GM18873 (cell line): ENCODE measurements around the gene TIGD3.
"Not testable (repeated sequence)": the region's sequence is repeated elsewhere in the genome, so short reads cannot be mapped to it uniquely, and the experiment has no call there.

Source experiments
- ATAC-seq: cut with Tn5 transposase; IDR thresholded peaks from one replicate; pipeline ENCODE4 v1.9.1; 2021; ENCODE audit warnings: mild to moderate bottlenecking, moderate library complexity, moderate number of reproducible peaks; ENCODE audit not compliant: unreplicated experiment, low FRiP score

The TIGD3 gene

DNA sequence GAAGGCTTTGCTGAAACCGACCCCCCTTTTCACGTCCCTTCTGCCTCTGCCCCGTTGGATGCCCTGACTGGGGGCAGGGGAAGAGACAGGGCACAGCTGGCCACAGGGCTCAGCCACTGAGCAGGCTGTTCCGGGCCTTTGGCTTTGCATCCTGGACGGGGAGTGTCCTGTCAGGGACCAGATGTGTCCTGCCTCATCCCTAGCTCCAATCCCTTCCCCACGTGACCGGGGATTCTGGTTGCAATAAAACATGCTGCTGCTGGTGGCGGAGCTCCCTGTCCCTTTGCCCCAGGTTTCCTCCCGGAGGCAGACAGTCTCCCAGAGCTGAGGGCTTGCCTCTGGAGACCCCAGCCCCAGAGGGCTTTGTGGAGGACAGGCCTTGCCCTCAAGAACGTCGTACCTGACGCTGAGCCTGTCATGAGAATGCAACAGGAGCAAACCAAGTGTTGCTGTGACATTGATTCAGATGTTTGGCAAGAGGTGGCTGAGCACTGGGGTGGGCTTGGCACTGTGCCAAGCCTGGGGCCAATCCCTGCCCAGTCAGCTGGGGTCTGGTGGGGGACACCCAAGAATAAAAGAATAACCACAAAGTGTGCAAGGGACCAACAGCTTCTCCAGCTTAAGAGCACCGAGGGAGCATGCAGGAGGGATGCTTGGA lies 32.6 kb upstream of the TIGD3 start:
- no peak for ATAC-seq

GRCh38 chr11:65323813-65324212 lies 30.7 kb upstream of the TIGD3 start:
- ATAC-seq: no peak

- ATAC-seq: no peak
These were observed 29.1 kb upstream of the TIGD3 start for GRCh38 chr11:65325435-65325834.

GRCh38 chr11:65327021-65327420 lies 27.5 kb upstream of the TIGD3 start:
- no peak for ATAC-seq

DNA sequence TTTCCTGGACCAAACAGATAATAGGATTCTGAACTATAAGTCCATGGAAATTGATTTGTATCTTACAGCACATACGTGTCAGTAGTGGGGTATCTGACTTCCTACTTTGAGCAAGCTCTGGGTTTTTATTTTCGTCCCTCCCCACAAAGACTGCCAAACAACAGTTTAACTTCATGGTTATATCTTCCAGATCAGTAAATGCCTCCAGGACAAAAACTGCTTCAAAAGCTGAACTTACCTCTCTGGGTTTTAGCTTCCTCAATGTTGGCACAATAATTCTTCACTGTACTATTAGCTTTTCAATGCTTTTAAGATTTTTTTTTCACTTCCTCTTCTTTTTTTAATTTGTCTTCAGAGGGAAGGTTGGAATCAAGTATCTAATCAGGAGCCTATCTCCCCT lies 25.1 kb upstream of the TIGD3 start:
- no peak for ATAC-seq

DNA sequence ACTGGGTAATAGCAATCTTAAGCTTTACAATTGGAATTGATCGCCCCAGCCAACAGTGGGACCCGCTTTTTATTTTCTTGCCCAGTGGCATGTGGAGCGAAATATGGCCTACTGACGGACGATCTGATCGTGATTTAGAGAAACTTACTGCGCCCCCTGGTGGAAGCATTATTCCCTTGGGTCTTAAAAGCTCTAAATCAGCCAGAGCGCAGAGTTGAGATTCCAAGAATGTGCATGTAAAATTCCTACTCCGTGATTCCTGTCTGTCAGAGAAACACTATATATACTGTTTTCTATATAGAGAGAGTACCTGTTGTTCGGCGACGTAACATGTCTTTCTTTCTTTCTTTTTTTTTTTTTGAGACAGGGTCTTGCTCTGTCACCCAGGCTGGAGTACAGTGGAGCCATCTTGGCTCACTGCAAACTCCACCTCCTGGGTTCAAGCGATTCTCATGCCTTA lies 24.6 kb upstream of the TIGD3 start:
- no peak for ATAC-seq

GRCh38 chr11:65330544-65330943 lies 24.0 kb upstream of the TIGD3 start:
- no peak for ATAC-seq

- ATAC-seq: not testable (repeated sequence)
These were observed 22.0 kb upstream of the TIGD3 start for GRCh38 chr11:65332591-65332990.

GRCh38 chr11:65334696-65335295 lies 19.8 kb upstream of the TIGD3 start:
- ATAC-seq: no peak

GRCh38 chr11:65338676-65339075 lies 15.9 kb upstream of the TIGD3 start:
- ATAC-seq: no peak

DNA sequence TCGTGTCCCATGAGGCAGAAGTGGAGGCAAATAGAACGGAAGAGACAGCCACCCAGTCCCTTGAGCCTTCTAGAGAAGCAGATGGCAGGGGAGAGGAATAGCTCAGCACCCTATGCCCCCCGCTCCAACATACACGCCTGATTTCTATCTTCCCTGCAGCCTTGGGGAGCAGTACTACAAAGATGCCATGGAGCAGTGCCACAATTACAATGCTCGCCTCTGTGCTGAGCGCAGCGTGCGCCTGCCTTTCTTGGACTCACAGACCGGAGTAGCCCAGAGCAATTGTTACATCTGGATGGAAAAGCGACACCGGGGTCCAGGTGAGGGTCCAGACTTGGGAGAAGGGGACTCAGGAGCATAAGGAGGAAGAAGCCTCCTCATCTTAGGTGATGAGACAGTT lies 14.3 kb upstream of the TIGD3 start:
- ATAC-seq: no peak

DNA sequence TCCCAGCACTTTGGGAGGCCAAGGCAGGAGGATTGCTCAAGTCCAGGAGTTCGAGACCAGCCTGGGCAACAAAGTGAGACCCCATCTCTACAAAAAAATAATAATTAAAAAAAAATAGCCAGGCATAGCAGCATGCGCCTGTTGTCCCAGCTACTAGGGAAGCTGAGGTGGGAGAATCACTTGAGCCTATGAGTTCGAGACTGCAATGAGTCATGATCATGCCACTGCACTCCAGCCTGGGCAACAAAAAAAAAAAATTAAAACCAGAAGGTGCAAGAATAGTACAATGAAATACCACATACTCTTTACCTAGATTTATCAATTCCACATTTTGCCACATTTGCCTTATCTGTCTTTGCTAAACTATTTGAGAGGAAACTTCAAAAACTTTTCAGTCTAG lies 12.7 kb upstream of the TIGD3 start:
- ATAC-seq: no peak

DNA sequence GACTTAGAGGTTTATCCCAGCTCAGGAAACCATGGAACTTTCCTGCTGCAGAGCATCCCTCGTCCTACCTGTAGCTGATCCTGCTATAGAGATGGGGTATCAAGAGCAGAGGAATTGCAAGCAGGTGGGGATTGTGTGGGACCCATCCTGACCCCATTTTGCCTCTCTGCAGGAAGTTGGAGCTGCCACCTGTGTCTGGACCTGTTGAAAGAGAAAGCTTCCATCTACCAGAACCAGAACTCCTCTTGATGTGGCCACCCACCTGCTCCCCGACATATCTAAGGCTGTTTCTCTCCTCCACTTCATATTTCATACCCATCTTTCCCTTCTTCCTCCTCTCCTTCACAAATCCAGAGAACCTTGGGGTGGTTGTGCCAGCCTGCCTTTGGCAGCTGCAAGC lies 3.0 kb upstream of the TIGD3 start:
- ATAC-seq: no peak

DNA sequence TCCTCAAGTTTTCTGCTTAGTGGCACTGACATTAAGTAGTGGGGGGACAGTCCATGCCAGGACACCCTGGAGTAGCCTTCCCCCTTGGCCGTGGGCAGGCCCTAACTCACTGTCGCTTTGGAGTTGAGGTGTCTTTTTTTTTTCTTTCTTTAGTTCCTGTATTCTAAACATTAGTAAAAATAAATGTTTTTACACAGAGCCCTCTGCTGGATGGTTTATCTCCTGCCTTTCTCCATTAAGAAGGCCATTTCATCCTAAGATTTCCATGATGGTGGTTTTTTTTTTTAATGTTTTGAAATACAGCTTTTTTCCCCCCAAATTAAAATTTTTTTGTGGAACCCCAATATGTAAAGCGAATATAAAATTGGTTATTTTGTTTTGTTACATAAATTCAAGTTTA lies 1.8 kb upstream of the TIGD3 start:
- no peak for ATAC-seq

DNA sequence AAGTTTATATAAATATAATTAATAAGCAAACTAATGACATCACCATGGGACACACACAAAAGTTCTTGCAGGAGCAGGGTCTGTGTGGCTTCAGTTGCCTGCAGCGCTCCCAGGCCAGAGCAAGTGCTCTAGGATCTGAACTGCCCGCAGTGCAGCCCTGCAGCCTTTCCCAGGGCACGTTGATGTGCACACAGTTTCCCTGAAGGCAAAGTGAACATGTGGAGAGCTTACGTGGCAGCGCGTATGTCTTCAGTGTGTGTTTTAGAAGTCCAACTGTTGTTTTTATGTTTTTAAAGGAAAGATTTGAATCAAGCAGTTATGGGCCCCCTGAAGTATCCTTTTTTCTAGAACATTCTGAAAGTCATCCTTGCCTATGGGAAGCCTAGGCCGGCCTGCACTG lies 1.2 kb upstream of the TIGD3 start:
- ATAC-seq: no peak

- ATAC-seq: no peak
These were observed 669 bp upstream of the TIGD3 start for GRCh38 chr11:65353900-65354264.

DNA sequence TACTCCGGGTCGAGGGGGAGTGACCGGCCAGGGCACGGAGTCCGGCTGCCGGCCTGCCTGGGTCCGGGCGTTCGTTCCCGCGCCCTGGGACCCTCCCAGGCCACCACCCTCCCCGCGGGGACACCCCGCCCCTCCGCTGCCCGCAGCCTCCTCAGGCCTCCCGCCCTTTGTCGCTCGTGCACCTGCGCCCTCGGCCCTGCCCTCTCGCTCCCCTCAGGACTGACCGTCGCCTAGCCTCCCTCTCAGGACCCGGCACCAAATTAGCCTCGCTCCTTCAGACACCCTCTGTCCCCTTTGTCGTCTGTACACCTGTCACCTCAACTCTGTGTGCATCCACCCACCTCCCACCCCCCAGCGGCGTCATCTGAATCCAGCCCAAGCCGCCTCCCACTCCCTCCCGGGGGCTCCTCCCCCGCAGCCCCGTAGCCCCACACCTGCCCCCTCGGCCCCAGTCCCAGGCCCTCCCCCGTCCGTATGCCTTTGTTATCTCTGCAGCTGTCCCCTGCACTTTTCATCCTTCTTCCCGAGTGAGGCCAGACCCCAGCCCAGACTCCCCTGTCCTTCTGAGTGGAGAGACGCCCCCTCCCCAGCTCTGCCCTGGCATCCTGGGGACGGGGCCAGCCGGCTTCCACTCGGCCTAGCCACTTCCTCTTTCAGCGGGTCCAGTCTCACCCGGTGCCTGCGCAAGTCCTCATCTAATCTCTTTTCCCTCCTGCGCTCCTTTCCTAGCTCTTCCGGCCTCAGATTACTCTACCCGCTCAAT lies 643 bp downstream of the TIGD3 start:
- ATAC-seq: peak; percentile 19

GRCh38 chr11:65355776-65356393 lies 1.3 kb downstream of the TIGD3 start:
- no peak for ATAC-seq

DNA sequence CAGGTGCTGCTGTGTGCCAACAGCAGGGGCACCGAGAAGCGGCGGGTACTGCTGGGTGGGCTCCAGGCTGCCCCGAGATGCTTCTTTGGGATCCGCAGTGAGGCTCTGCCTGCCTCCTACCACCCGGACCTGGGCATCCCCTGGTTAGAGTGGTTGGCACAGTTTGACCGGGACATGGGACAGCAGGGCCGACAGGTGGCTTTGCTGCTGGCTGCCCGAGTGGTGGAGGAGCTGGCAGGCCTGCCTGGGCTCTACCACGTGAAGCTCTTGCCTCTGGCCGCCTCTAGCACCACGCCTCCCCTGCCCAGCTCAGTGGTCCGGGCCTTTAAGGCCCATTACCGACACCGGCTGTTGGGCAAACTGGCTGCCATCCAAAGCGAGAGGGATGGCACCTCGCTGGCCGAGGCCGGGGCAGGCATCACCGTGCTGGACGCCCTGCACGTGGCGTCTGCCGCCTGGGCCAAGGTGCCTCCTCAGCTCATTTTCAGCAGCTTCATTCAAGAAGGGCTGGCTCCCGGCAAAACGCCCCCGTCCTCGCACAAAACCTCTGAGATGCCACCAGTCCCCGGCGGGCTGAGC lies 1.9 kb downstream of the TIGD3 start:
- ATAC-seq: no peak

DNA sequence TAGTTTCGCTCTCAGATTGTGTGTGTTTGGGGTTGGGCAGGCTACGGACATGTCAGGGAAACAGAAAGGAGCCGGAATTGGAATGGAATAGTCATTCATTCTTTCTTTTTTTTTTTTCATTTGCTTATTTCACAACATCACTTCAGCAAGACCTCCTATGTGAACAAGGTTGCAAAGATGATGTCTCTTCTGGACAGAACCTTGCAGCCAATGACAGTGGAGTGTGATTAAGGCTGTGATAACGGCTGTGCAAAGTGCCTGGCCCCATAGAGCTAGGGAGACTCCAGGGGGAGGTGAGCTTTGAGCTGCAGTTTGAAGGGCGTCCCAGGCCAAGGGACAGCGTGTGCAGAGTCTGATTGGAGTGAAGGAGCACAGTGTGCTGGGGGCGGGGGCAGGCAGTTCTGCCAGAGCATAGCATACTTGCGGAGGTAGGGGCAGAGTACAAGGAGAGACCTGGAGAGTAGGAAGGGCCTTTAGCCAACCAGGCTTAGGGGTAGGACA lies 3.4 kb downstream of the TIGD3 start:
- no peak for ATAC-seq
